HG03175 (cell line): ENCODE measurements around the gene ASAP2.

Source experiments
- ATAC-seq: cut with Tn5 transposase; IDR thresholded peaks from one replicate; pipeline ENCODE4 v1.9.1; 2021; ENCODE audit warnings: mild to moderate bottlenecking, moderate library complexity; ENCODE audit not compliant: unreplicated experiment

Gene ASAP2

DNA sequence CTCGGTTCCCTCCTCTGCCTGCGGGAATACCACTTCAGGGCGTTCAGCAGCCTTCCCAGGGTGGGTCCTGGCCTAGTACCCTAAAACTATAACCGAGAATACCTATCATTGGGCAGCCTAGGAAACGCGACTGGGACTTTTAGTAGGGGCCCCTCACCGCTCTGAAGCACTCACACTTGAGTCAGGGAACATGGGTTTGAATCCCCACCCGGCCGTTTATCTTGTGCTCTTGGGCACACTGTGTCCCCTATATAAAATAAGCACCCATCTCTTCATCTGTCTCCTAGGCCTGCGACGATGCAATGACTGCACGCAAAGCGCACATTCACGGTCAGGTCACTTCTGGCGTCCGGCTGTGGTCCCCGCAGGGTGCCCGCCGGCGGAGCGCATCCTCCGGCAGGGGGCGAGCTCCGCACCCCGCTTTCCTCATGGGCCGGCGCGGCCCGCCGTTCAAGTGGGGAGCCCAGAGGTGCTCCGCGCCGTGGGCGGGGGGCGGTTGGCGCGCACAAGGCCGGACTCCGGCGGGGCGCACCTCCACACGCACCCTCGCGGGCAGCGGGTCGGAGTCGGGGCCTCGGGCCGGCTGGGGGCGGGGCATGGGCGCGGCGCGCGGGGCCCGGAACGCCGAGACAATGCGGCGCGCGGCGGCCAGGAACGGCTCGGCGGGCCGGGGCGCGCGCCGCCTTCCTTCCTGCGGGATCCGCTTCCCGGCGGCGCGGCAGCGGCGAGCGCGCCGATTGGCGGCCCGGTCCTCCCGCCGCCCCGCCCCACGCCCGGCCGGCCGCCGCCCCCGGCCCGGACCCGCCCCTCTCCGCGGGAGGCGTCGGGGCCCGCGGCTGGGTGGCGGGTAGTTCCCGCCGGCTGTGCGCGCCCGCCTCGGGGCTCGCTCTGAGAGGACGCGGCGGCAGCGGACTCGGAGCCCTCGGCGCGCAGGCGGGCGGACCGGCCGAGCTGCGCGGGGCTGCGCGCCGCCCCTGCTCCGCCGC is at the start of gene ASAP2:
ASAP2 (plus strand) TSS at position 850 of the 986 bp plus-strand sequence. CDS start 293 bp downstream, outside the sequence.
- no peak for ATAC-seq

DNA sequence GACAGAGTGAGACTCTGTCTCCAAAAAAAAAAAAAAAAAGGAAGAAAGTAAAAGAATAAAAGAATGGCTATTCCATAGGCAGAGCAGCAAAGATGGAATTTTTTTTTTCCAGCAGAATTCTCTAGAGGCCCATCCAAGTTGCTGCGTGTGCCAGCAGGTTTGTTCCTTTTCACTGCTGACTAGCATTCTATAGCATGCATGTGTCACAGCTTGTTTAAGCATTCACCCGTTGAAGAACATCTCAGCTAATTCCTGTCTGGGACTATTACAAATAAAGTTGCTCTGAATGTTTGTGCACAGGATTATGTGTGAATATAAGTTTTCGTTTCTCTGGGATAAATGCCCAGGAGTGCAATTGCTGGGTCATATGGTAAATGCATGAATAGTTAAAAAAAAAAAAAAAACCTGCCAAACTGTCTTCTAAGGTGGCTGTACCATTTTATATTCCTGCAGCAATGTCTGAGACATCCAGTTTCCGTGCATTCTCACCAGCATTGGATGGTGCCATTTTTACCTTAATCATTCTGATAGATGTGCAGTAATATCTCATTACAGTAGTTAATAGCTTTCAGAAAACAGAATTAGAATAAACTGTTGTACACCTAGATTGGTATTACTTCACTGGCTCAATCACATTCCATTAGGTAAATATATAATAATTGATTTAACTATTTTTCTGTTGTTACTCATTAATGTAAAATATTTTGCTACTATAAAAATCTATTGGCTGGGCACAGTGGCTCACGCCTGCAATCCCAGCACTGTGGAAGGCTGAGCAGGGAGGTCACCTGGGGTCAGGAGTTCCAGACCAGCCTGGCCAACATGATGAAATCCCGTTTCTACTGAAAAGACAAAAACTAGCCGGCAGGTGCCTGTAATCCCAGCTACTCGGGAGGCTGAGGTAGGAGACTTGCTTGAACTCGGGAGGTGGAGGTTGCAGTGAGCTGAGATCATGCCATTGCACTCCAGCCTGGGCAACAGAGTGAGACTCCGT is 47.5 kb upstream of the ASAP2 start:
- ATAC-seq: no peak

DNA sequence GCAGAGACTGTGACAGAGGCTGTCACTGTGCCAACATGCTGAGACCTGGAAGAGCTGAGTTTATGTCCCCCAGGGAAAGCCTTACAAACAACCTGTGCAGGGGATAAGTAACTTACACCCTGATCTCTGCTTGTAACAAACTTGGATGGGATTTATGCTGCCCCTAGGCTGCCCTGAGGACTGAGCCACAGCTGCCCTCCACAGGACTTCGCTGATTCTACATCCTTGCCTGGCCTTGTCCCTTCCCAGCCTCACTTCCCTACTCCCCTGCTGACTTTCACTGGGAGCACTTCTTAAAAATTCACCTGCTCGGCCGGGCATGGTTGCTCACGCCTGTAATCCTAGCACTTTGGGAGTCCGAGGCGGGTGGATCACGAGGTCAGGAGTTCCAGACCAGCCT is 45.9 kb upstream of the ASAP2 start:
- ATAC-seq: no peak

DNA sequence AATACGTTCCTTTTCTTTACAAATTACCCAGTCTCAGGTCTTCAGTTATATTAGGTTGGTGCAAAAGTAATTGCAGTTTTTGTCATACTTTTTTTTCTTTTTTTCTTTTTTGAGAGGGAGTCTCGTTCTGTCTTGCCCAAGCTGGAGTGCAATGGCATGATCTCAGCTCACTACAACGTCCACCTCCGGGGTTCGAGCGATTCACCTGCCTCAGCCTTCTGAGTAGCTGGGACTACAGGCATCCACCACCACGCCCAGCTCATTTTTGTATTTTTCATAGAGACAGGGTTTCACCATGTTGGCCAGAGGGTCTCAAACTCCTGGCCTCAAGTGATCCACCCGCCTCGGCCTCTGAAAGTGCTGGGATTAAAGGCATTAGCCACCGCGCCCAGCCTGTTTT is 43.8 kb upstream of the ASAP2 start:
- ATAC-seq: no peak

DNA sequence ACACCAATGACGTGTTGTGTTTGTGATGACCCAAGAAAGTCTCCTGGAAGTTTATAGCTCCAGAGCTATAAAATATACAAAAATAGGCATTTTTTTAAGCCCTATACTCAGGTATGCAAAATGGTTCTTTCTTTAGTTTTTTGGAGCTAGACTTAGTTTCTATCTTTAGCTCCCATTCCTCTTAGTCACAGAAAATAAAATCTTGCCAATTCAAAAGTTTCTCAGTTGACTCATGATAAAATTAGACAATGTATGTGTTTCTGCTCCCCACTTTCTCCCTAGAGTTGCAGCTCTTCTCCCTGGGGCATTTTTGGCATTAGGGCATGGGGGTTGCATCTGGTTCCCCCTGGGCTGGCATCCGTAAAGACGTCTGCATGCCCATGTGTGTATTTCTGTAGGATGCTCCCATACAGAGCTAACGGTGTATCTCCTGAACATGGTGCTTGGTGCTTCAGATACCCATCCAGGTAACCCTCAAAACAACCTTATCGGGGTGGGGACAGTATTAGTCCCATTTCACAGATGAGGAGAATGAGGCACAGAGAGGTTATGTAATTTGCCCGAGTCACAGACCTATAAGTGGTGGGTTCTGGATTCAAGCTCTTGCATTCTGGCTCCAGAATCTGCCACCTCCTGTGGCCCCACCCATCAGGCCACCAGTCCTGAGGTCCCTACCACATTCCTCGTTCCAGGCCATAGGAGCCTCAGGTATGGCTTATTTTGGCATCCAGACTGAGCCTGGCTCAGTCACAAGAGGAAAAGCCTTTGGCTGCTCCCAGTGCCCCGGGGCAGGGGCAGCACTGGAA is 43.1 kb upstream of the ASAP2 start:
- no peak for ATAC-seq

DNA sequence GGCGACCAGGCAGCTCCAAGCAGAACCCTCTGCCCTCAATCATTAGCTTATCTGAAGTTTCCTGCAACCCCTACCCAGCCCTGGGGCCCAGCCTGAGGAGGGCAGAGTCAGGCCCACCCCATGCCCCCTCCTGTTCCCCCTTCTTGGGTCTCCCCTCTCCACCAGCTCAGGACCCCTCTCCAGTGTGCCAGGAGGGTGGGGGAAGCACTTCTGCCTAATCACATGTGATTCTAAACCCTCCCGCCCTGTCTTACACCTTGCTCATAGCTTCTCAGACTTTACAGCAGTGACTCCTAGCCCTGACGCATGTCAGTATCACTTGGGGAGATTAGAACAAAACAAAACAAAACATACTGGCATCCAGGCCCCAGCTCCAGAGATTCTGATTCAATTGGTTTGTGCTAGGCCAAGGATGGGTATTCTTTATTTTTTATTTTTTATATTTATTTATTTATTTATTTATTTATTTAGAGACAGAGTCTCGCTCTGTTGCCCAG is 42.5 kb upstream of the ASAP2 start:
- no peak for ATAC-seq

DNA sequence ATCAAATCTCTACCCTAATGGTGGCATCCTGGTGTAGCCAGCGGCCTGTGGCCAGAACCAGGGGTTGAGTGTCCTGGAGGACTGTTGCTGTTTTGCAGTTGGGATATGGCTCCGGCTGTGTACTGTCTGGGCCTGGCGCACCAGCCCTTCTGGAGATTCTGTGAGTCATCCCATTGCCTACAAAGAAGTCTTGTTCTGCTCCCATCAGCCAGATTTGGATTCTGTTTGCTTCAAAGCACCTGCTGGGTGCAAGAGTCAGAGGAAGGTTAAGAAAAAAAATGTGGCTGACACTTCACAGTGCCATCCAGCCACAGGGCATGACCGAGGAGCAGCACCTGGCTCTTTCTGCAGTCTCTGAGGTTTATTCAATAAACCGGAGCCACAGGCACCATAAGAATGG is 41.0 kb upstream of the ASAP2 start:
- ATAC-seq: no peak

DNA sequence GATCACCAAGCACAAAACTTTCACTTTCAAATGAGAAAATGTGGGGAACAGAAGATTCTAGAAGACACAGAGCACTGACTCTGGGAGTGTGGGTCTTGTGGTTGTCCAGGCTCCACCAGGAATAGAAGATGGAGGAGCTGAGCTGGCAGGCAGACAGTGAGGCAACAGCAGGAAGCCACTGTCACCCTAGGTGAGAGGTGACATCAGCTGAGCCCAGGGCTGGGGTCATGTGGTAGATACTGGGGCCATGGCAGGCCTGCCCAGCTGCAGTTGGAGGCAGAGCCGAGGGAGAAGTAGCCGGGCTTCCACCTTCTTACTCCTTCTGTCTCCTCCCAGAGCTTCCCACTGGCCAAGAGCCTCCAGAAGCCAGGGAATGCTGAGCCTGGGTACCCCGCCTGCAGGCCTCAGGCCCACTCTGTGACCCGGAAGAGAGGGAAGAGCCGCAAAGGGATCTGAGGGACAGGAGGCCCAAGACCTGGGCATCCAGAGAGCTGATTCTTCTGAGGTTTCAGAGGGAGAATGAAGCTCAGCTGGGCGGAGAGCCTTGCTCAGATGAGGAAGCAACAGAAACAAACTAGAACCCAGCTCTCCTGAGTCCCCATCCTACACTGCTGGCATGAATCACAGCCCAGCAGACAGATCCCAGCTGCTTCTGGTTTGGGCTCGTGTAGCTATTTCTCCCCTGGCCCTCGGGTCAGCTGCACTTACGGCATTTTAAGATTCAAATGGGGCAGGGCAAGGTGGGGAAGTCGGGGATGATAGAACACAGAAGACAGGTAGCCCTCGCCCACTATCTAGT is 39.8 kb upstream of the ASAP2 start:
- ATAC-seq: no peak

DNA sequence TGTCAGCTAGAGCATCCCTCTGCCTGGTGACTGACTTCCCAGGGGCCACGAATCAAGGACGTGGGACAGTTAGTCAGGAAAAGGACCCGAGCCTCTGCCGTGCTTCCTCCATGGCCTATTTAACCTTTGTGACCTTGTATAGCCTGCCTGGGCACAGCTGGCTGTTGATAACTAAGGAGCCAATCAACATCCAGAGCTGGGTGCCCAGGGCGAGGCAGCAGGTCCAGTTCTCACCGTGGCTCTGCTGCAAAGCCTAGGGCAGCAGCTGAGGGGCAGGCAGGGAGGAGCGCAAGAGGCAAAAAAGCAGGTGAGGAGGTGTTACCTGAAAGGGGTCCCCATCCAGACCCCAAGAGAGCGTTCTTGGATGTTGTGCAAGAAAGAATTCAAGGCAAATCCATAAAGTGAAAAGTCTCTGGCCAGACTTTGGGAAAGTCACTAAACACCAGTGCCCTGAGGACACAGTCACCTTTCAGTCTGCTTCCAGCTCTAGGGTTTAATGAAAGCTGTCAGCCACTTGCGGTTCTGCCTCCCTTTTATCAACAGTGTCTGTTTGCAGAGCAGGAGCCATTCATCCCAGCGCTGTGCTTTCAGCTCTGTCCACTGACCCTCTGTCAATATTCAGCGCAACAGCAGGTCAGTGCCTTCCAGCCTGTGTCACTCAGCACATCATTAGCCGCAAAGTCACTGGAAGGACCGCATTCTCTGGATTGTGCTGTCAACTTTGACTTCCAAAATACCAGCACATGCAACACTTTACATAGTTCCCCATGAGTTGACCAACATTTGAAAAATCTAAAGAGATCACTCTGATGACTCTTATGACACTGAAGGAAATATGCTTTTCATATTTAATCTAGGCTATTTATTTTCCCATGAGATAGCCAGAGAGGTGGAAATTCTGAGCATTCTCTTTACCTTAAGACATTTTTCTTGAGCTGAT is 38.6 kb upstream of the ASAP2 start:
- ATAC-seq: no peak

DNA sequence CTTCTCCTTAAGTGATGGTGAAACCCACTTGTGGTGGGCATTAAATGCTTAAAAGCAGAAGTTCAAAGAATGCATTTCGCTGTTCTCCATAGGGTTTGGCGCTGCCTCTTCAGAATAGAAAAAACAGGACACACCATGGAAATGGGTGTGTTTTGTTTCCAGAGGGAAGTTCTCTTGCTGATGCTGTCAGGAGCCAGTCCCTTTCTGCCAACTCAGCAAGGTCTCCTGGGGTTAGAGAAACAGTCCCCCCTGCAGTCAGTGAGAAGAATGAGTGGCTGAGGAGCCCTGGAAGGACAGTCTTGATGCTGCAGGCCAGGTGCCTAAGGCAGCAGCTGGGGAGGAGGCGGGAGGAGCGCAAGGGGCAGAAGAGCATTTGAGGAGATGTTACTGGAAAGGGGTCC is 37.8 kb upstream of the ASAP2 start:
- ATAC-seq: no peak

DNA sequence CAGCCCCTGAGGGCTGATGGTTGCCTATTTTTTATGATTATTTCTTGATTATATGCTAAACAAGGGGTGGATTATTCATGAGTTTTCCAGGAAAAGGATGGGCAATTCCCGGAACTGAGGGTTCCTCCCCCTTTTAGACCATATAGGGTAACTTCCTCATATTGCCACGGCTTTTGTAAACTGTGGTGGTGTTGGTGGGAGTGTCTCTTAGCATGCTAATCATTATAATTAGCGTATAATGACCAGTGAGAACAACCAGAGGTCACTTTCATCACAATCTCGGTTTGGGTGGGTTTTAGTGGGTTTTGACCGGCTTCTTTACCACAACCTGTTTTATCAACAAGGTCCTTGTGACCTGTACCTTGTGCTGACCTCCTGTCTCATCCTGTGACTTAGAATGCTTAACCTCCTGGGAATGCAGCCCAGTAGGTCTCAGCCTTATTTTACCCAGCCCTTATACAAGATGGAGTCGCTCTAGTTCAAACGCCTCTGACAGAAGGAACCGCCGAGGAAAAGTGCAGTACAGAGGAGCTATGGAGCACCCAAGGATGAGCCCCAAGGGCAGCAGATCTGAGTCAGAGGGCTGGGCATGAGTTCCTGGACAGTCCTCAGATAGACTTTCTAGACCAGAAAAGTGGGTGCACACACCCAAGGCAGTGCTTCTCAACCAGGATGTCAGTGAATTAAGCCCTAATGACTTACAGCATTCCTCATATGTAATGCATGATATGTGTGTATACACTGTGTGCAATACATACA is 37.1 kb upstream of the ASAP2 start:
- no peak for ATAC-seq

DNA sequence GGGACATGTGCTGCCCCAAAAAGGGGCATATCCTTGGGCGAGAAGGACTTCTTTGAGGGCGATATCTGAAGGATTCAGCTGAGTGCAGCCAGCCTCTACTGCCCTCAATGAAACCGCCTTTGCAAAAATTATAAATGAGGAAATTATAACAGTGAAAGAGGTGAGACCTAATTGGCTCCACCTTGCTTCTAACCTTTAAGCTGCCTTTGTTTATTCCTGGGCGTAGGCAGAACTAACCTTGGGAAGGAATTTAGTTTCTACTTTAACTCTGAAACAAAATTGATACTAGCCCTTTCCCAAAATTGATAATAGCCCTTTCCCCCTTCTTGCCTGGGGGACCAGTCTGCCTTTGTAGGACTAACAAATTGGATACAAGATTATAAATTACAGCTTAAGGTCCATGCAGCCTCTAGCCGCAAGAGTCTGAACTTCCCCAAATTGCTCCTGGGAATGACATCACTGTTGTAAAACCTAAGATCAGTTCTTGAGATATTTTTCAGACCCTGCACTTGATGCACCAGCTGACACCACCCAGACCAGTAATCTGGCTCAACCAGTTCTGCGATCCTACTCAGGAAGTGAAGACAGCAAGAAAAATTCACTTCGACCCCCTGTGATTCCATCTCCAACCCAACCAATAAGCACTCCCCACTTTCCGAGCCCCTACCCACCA is 36.0 kb upstream of the ASAP2 start:
- no peak for ATAC-seq

DNA sequence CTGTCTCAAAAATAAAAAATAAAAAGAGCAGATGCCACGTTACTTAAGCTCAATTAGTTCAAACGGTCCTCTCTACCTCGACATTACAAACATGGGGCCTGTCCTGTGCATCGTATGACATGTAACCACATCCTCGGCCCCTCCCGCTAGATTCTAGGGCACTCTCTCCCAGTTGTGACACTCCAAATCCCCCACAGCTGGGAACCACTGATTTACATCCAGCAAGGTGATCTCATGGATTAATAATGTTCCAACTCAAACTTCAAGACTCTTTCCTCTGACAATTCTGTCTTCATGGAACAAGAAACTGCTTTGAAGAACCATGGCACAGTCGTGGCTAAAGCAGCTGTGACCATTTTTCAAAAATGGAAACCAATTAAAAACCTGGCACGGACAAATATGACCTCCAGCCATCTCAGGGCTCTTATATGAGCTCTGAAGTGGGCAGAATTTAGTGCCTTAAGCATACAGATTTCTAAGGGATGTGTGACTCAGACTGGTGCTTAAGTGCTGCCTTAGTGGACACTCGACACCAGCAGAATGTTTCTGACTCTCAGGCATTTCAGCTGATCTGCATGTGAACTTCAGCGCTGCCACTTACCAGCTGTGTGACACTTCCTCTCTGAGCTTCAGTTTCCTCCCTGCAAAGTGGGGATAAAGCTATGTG is 31.7 kb upstream of the ASAP2 start:
- ATAC-seq: no peak

DNA sequence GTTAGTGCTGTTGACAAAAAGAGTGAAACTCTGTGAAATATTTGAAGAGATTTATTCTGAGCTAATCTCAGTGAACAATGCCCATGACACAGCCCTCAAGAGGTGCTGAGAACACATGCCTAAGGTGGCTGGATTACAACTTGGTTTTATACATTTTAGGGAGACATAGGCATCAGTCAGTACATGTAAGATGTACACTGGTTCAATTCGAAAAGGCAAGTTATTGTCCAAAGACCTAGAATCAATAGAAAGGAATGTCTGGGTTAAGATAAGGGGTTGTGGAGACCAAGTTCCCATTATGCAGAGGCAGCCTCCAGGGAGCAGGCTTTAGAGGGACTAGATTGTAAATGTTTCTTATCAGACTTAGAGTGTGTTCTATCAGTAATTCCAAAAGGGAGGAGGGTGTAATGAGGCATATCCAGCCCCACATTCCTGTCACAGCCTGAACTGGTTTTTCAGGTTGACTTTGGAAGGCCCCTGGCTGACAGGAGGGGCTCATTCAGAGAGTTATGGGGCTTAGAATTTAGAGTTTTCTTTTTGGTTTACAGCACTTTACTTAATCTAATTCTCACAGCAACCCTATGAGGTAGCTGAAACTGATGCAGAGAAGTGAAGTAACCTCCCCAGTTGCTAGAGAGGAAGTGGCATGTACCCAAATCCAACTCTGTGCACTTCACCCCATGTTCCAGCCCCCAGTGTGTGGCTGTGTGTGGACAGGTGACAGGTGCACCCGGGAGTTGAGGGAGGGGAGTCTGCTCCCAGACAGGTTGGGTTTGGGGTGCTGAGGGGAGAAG is 28.3 kb upstream of the ASAP2 start:
- ATAC-seq: peak; percentile 42

DNA sequence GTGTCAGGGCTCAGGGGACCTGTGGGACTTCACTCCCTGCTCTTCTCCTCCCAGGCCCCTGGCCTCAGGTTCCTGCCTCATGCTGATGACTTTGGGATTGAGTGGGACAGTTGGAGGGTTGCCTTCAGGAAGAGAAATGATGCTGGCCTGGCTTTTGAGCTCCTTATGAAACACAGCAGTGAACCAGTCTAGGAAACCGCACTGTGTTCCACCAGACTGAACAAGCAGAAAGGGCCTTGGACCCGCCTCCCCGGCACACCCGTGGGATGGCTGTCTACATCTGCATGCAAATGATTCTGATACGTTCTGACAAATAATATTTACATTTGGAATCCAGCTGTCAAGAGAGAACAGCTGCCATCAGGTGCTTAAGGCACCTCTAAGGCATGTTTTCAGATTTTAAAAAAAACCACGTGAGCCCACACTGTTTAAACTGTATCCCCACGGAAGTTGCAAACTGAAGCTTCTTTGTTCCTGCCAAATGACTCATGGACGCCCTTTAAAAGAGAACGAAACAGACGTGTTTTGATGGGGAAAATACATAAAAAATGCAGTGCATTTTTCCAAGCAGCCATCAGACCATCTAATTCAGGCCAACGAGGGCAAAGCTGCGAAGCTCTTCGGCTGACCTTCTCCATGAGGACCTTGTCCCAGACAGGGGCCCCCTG is 27.6 kb upstream of the ASAP2 start:
- peak; percentile 63 for ATAC-seq
